GM18526 (cell line): ENCODE measurements around the gene RARS2.

Experiments
- POLR2A ChIP-seq: IDR thresholded peaks from 3 replicates; pipeline ENCODE4 v1.6.1; 2011; ENCODE audit not compliant: insufficient read length; ENCODE audit errors: extremely low read depth

The RARS2 gene

GRCh38 chr6:87589693-87590416, at the start of gene RARS2, which contains the start of gene ORC3:
RARS2 (minus strand) TSS chr6:87589987; CDS start chr6:87589957, 30 bp downstream.
ORC3 (plus strand) TSS chr6:87590135; CDS start chr6:87590169, 34 bp downstream.
- peak; percentile 89 for TF ChIP-seq POLR2A

DNA sequence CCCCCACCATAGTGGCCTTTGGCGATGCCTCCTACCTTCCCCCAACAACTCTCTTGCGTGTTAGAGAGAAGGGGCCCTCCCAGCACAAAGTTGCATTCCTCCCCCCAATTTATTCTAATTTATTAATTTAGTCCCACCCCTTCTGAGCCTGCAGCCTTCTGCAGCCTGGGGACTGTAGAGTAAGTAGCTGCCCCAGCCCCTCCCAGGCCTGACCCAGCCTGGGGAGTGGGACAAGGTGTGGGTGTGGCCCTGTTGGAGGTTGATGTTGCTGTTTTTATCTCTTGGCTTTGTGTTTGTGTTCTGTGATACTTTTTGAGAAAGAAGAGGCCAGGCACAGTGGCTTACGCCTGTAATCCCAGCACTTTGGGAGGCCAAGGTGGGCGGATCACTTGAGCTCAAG, 49.6 kb upstream of the RARS2 start:
- no peak for TF ChIP-seq POLR2A

- TF ChIP-seq POLR2A, result no peak
These were observed 47.3 kb upstream of the RARS2 start for GRCh38 chr6:87637106-87637505.

- TF ChIP-seq POLR2A, result no peak
These were observed 46.5 kb upstream of the RARS2 start for GRCh38 chr6:87636315-87636714.

DNA sequence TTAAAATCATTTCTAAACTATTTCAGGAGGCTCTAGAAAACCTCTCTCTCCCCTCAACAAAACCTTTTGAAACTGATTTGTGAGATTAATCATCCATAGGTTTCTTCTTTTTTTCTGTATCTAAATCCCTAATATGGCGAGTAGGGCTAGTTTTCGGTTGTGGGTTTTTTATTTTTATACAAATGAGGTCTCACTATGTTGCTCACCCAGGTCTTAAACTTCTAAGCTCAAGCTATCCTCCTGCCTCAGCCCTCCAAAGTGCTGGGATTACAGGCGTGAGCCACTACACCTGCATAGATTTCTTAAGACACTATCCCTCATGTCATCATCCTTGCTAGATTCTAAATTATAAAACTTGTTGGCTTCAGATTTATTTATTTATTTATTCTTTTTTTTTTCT, 44.1 kb upstream of the RARS2 start:
- TF ChIP-seq POLR2A, result no peak

DNA sequence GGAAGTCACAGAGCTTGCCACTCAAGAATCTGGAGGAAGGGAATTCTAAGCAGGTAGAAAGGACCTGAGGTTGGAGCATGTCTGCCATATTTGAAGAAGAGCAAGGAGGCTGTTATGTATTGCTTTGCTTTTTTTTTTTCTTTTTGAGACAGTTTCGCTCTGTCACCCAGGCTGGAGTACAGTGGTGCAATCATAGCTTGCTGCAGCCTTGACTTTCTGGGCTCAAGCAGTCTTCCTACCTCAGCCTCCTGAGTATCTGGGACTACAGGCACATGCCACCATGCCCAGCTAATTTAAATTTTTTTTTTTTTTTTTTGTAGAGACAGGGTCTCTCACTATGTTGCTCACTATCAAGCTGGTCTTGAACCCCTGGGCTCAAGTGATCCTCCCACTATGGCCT, 41.0 kb upstream of the RARS2 start:
- no peak for TF ChIP-seq POLR2A

GRCh38 chr6:87628881-87629280, 39.1 kb upstream of the RARS2 start:
- TF ChIP-seq POLR2A, result no peak

GRCh38 chr6:87628424-87628823, 38.6 kb upstream of the RARS2 start:
- TF ChIP-seq POLR2A, result no peak

GRCh38 chr6:87623248-87623647, 33.5 kb upstream of the RARS2 start:
- no peak for TF ChIP-seq POLR2A

DNA sequence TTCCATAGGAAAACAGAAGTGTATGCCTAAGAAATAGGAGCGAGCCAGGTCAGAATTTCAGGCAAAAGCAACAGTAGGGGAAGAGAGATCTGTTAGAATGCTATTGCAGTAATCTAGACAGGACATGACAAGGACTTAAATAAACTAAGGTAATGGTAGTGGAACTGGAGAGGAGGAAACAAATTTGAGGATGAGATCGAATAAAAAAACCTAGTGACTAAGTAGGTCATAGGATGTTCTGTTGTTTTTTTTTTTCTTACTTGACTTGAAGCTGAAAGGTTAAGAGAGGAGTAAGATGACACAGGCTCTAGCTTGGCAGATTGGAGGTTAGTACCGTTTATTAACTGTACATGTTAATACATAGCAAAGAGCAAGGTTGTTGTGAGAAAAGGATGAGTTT, 28.7 kb upstream of the RARS2 start:
- TF ChIP-seq POLR2A, result no peak

GRCh38 chr6:87617405-87617804, 27.6 kb upstream of the RARS2 start:
- TF ChIP-seq POLR2A, result no peak

DNA sequence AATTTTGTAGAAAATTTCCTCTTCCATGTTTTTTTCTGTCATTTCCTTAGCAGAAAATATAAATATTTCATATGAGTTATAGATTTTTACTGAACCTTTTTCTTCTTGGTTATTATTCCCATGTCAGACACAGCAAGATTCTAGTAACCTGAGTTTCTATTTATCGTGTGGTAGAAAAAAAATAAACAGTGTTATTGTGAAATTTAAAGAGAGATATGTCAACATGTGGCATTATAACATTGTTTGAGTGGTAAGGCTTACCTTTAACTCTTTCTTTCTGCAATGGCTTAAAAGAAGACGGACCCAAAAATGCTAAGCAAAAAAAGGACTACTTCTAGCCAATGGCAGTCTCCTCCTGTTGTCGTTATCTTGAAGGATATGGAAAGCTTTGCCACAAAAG, 19.0 kb upstream of the RARS2 start:
- TF ChIP-seq POLR2A, result no peak

GRCh38 chr6:87606199-87606598, 16.4 kb upstream of the RARS2 start:
- TF ChIP-seq POLR2A, result no peak

DNA sequence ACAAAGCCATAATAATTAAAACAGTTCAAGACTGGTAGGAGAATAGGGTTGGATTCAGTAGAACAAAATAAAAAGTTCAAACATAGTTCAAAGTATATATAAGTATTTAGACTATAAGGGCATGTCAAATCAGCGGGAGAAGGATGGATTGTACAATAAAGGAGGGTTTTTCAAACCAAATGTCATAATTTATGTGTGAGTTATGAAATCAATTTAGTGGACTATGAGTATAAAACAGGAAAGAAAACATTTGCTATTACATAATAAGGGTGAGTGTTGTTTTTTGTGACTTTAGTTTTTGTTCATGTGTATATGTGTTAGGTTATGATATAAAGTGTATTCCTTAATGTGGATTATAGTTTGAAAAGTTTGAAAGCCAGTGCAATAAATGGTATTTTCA, 10.8 kb upstream of the RARS2 start:
- TF ChIP-seq POLR2A, result no peak

DNA sequence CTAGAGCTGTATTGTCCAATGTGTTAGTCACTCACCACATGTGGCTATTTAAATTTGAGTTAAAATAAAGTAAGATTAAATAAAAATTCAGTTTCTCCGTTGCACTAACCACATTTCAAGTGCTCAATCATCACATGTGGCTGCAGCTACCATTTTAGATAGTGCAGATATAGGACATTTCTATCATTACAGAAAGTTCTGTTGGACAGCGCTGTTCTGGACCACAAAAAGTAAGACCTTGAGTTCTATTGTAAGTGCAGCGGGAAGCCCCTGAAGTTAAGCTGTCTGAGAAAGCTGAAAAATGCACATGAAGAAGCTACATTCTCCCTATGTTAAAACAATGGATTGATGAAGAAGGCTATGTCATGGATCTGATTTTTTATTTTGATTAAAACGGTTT, 1.2 kb upstream of the RARS2 start:
- TF ChIP-seq POLR2A, result no peak

DNA sequence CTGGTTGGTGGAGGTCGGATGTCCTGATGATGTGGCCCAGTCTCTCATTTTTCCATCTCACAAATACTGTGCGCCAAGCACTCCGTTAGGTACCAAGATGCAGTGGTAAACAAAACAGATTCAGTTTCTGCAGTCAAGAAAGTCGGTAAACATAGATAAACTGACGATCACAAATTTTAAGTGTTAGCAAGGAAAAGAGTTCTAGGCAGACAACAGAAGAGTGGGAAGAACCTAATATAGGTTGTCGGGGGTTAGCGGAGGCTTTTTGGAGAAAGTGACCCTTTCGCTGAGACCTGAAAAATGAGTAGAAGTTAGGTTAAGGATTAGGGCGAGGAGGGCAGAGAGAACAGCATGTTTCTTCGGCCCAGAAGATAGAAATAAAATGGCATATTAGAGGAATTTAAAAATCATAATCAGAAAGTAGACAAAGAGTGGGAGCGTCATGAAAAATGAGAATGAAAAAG, 662 bp upstream of the RARS2 start:
- TF ChIP-seq POLR2A, result no peak
